Measurements from ENCODE around the gene PROX1.

Gene PROX1

GRCh38 chr1:214072426-214073157, 84.8 kb downstream of the PROX1 start:
- Histone ChIP-seq H3K79me2 (ENCODE audit: insufficient read depth, low read depth) (no peaks in the 10 kb centered on the region), H3K27me3 (ENCODE audit: insufficient read depth, low read depth) (no peaks in the 10 kb centered on the region), H4K20me1 (ENCODE audit: insufficient read depth) (no peaks in the 10 kb centered on the region), H3K4me1 (ENCODE audit: low read depth, poor library complexity, severe bottlenecking) (peaks cover 9% of the 10 kb centered on the region), H3K4me2 (no peak overlapping the region), H3K4me3 (IDR thresholded peaks at IDR 0.05; ENCODE audit: insufficient read depth, low read depth, low read length) (no peak overlapping the region), H2AFZ (ENCODE audit: low read depth) (no peak overlapping the region), H3K27ac (no peak overlapping the region), H3K9ac (no peak overlapping the region), H3K36me3 (ENCODE audit: insufficient read depth) (no peaks in the 10 kb centered on the region)
- no peak for TF ChIP-seq CTCF (conservative IDR thresholded peaks at IDR 0.05; ENCODE audit: low read depth, low read length)

- H3K79me2 ChIP-seq (ENCODE audit: insufficient read depth, low read depth) = no peaks in the 10 kb centered on the region
- H3K36me3 ChIP-seq (ENCODE audit: insufficient read depth) = no peaks in the 10 kb centered on the region
- no peak for TF ChIP-seq CTCF (conservative IDR thresholded peaks at IDR 0.05; ENCODE audit: low read depth, low read length)
- H3K9ac ChIP-seq = no peak overlapping the region
- no peak overlapping the region for H2AFZ ChIP-seq (ENCODE audit: low read depth)
- H3K4me3 ChIP-seq (IDR thresholded peaks at IDR 0.05; ENCODE audit: insufficient read depth, low read depth, low read length) = no peak overlapping the region
- H3K4me2 ChIP-seq = no peak overlapping the region
- no peaks in the 10 kb centered on the region for H3K27me3 ChIP-seq (ENCODE audit: insufficient read depth, low read depth)
- peaks cover 9% of the 10 kb centered on the region for H3K4me1 ChIP-seq (ENCODE audit: low read depth, poor library complexity, severe bottlenecking)
- no peak overlapping the region for H3K27ac ChIP-seq
- no peaks in the 10 kb centered on the region for H4K20me1 ChIP-seq (ENCODE audit: insufficient read depth)
Observed at GRCh38 chr1:214074477-214074876, 86.7 kb downstream of the PROX1 start.

GRCh38 chr1:214075305-214075998, 87.7 kb downstream of the PROX1 start:
- peaks cover 9% of the 10 kb centered on the region for H3K4me1 ChIP-seq (ENCODE audit: low read depth, poor library complexity, severe bottlenecking)
- H3K36me3 ChIP-seq (ENCODE audit: insufficient read depth) = no peaks in the 10 kb centered on the region
- no peak overlapping the region for H3K4me2 ChIP-seq
- no peak overlapping the region for H2AFZ ChIP-seq (ENCODE audit: low read depth)
- no peak overlapping the region for H3K9ac ChIP-seq
- TF ChIP-seq CTCF (conservative IDR thresholded peaks at IDR 0.05; ENCODE audit: low read depth, low read length) = no peak
- H3K79me2 ChIP-seq (ENCODE audit: insufficient read depth, low read depth) = no peaks in the 10 kb centered on the region
- H3K27me3 ChIP-seq (ENCODE audit: insufficient read depth, low read depth) = no peaks in the 10 kb centered on the region
- H3K27ac ChIP-seq = no peak overlapping the region
- no peak overlapping the region for H3K4me3 ChIP-seq (IDR thresholded peaks at IDR 0.05; ENCODE audit: insufficient read depth, low read depth, low read length)
- no peaks in the 10 kb centered on the region for H4K20me1 ChIP-seq (ENCODE audit: insufficient read depth)

- no peaks in the 10 kb centered on the region for H4K20me1 ChIP-seq (ENCODE audit: insufficient read depth)
- H3K79me2 ChIP-seq (ENCODE audit: insufficient read depth, low read depth) = no peaks in the 10 kb centered on the region
- no peak overlapping the region for H3K4me2 ChIP-seq
- no peak for TF ChIP-seq CTCF (conservative IDR thresholded peaks at IDR 0.05; ENCODE audit: low read depth, low read length)
- H3K27me3 ChIP-seq (ENCODE audit: insufficient read depth, low read depth) = no peaks in the 10 kb centered on the region
- no peak overlapping the region for H3K27ac ChIP-seq
- H2AFZ ChIP-seq (ENCODE audit: low read depth) = no peak overlapping the region
- peaks cover 9% of the 10 kb centered on the region for H3K4me1 ChIP-seq (ENCODE audit: low read depth, poor library complexity, severe bottlenecking)
- H3K9ac ChIP-seq = no peak overlapping the region
- no peaks in the 10 kb centered on the region for H3K36me3 ChIP-seq (ENCODE audit: insufficient read depth)
- no peak overlapping the region for H3K4me3 ChIP-seq (IDR thresholded peaks at IDR 0.05; ENCODE audit: insufficient read depth, low read depth, low read length)
Observed at GRCh38 chr1:214075999-214076707, 88.4 kb downstream of the PROX1 start.
